OCI-LY1 (cell line): ENCODE measurements around the gene OMP.
A peak's percentile ranks its signal among the peaks of the same experiment; 100 is the strongest.

ENCODE experiments used
- H2AFZ ChIP-seq: fragments of 200-600 bp; sonication (generic), shearing (Covaris generic); 2 replicates; pipeline ENCODE4 v1.6.0; 2014; ENCODE audit warnings: antibody characterized with exemption, mild to moderate bottlenecking, low read length
- H3F3A ChIP-seq: fragments of 200-600 bp; sonication (generic), shearing (Covaris generic); 2 replicates; pipeline ENCODE4 v1.6.0; 2014; ENCODE audit warnings: mild to moderate bottlenecking, antibody characterized with exemption, low read length, moderate library complexity; ENCODE audit not compliant: insufficient read depth
- H3K27ac ChIP-seq: fragments of 200-600 bp; sonication (generic); 2 replicates; pipeline ENCODE4 v1.5.1; 2014; ENCODE audit warnings: low read length, mixed run types, mild to moderate bottlenecking, low read depth; ENCODE audit not compliant: poor library complexity, severe bottlenecking
- H3K27me3 ChIP-seq: fragments of 200-600 bp; sonication (generic); 2 replicates; pipeline ENCODE4 v1.6.0; 2014; ENCODE audit warnings: antibody characterized with exemption, mild to moderate bottlenecking, low read length, moderate library complexity; ENCODE audit not compliant: insufficient read depth
- H3K36me3 ChIP-seq: fragments of 200-600 bp; sonication (generic); 2 replicates; pipeline ENCODE4 v1.6.1; 2014; ENCODE audit warnings: mild to moderate bottlenecking, antibody characterized with exemption, low read length, moderate library complexity, mixed read lengths; ENCODE audit not compliant: insufficient read depth
- H3K4me1 ChIP-seq: fragments of 200-600 bp; sonication (generic); 2 replicates; pipeline ENCODE4 v1.5.1; 2014; ENCODE audit warnings: mild to moderate bottlenecking, low read length, moderate library complexity; ENCODE audit not compliant: insufficient read depth, severe bottlenecking
- H3K4me2 ChIP-seq: fragments of 200-600 bp; sonication (generic), shearing (Covaris generic); 2 replicates; pipeline ENCODE4 v1.6.1; 2014; ENCODE audit warnings: low read length
- H3K4me3 ChIP-seq: fragments of 200-600 bp; sonication (generic); 2 replicates; pipeline ENCODE4 v1.5.1; 2014; ENCODE audit warnings: low read length, low read depth, mild to moderate bottlenecking, mixed read lengths; ENCODE audit not compliant: poor library complexity, severe bottlenecking
- H3K79me2 ChIP-seq: fragments of 200-600 bp; shearing (Covaris generic); 2 replicates; pipeline ENCODE4 v1.6.1; 2016; ENCODE audit warnings: mixed run types, low read length, mixed read lengths; ENCODE audit not compliant: insufficient read depth
- H3K9ac ChIP-seq: fragments of 200-600 bp; sonication (generic), shearing (Covaris generic); 2 replicates; pipeline ENCODE4 v1.6.1; 2014; ENCODE audit warnings: mild to moderate bottlenecking, low read length, mixed read lengths
- H3K9me2 ChIP-seq: fragments of 200-600 bp; sonication (generic), shearing (Covaris generic); 2 replicates; pipeline ENCODE4 v1.6.1; 2014; ENCODE audit warnings: low read depth, mild to moderate bottlenecking, low read length, mixed read lengths
- H3K9me3 ChIP-seq: fragments of 200-600 bp; shearing (Covaris generic); 2 replicates; pipeline ENCODE4 v1.6.1; 2014; ENCODE audit warnings: low read length, mixed read lengths
- H4K20me1 ChIP-seq: fragments of 200-600 bp; sonication (generic), shearing (Covaris generic); 2 replicates; pipeline ENCODE4 v1.6.0; 2016; ENCODE audit warnings: mild to moderate bottlenecking, low read length; ENCODE audit not compliant: insufficient read depth
- CTCF ChIP-seq: fragments of 200-600 bp; sonication (generic), shearing (Covaris generic); IDR thresholded peaks from 2 replicates; pipeline ENCODE4 v1.5.1; 2017; ENCODE audit warnings: mild to moderate bottlenecking, antibody characterized with exemption, low read length, moderate library complexity, mixed read lengths
- EZH2 ChIP-seq: fragments of 200-600 bp; sonication (generic), shearing (Covaris generic); IDR thresholded peaks from 2 replicates; pipeline ENCODE4 v1.8.0; 2017; ENCODE audit warnings: borderline replicate concordance, mixed run types, mild to moderate bottlenecking, antibody characterized with exemption, low read length, moderate library complexity, mixed read lengths

The OMP gene

GRCh38 chr11:77090373-77091111 is 12.1 kb upstream of the OMP start:
- TF ChIP-seq CTCF (no peak), EZH2 (no peak)
- no peaks in the 10 kb centered on the region for H3F3A ChIP-seq
- no peaks in the 10 kb centered on the region for H3K9me3 ChIP-seq
- no peak overlapping the region for H3K4me3 ChIP-seq
- H4K20me1 ChIP-seq, result no peaks in the 10 kb centered on the region
- H3K4me1 ChIP-seq, result no peaks in the 10 kb centered on the region
- H3K4me2 ChIP-seq, result no peak overlapping the region
- no peaks in the 10 kb centered on the region for H3K9me2 ChIP-seq
- no peak overlapping the region for H3K9ac ChIP-seq
- H2AFZ ChIP-seq, result no peak overlapping the region
- H3K27me3 ChIP-seq, result 0 out of 2 replicates have a peak, but pooled peaks cover 9% of the 10 kb centered on the region
- no peak overlapping the region for H3K27ac ChIP-seq
- H3K79me2 ChIP-seq, result no peaks in the 10 kb centered on the region
- H3K36me3 ChIP-seq, result no peaks in the 10 kb centered on the region

GRCh38 chr11:77091146-77091940 is 11.3 kb upstream of the OMP start:
- Histone ChIP-seq H3K4me1 (no peaks in the 10 kb centered on the region), H3K27ac (no peak overlapping the region), H3K36me3 (no peaks in the 10 kb centered on the region), H3K4me2 (no peak overlapping the region), H3K9me2 (no peaks in the 10 kb centered on the region), H3K27me3 (0 out of 2 replicates have a peak, but pooled peaks cover 9% of the 10 kb centered on the region), H3F3A (no peaks in the 10 kb centered on the region), H3K9me3 (no peaks in the 10 kb centered on the region), H3K9ac (no peak overlapping the region), H2AFZ (no peak overlapping the region), H3K79me2 (no peaks in the 10 kb centered on the region), H4K20me1 (no peaks in the 10 kb centered on the region), H3K4me3 (no peak overlapping the region)
- TF ChIP-seq CTCF (peak; percentile 95), EZH2 (no peak)

- H3K27ac ChIP-seq, result no peak overlapping the region
- no peak overlapping the region for H3K4me3 ChIP-seq
- no peaks in the 10 kb centered on the region for H3K9me2 ChIP-seq
- 0 out of 2 replicates have a peak, but pooled peaks cover 1% of the 10 kb centered on the region for H3K27me3 ChIP-seq
- H3K4me1 ChIP-seq, result no peaks in the 10 kb centered on the region
- H3K9me3 ChIP-seq, result no peaks in the 10 kb centered on the region
- H3K9ac ChIP-seq, result no peak overlapping the region
- H2AFZ ChIP-seq, result no peak overlapping the region
- TF ChIP-seq EZH2 (no peak), CTCF (no peak)
- H3K79me2 ChIP-seq, result no peaks in the 10 kb centered on the region
- no peaks in the 10 kb centered on the region for H4K20me1 ChIP-seq
- no peak overlapping the region for H3K4me2 ChIP-seq
- no peaks in the 10 kb centered on the region for H3K36me3 ChIP-seq
- no peaks in the 10 kb centered on the region for H3F3A ChIP-seq
These were observed 10.3 kb upstream of the OMP start for GRCh38 chr11:77092382-77092781.
